Measurements from ENCODE around the gene PPP2R1B.

PPP2R1B gene

GRCh38 chr11:111693224-111693937 lies 72.8 kb downstream of the PPP2R1B start:
- no peak for DNase-seq (ENCODE audit: low spot score)

DNA sequence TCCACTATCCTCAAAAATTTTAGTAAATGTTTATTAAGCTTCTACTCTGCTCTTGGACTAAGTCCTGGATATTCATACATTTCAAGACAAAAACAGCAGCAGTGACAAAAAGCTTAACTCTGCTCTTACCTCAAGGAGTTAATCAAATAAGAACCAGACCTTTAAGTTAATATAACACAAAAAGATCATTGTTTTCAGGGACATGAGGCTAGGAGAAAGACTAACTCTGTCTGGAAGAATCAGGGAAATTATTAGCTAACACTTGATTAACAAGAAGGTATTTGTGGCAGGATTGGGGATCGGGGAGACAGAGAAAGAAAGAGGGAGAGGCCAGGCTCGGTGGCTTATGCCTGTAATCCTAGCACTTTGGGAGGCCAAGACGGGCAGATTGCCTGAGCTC lies 74.4 kb downstream of the PPP2R1B start:
- DNase-seq (ENCODE audit: low spot score) = no peak

- DNase-seq (ENCODE audit: low spot score) = no peak
Observed at GRCh38 chr11:111691176-111691575, 75.0 kb downstream of the PPP2R1B start.

GRCh38 chr11:111688013-111688412 lies 78.2 kb downstream of the PPP2R1B start:
- no peak for DNase-seq (ENCODE audit: low spot score)

DNA sequence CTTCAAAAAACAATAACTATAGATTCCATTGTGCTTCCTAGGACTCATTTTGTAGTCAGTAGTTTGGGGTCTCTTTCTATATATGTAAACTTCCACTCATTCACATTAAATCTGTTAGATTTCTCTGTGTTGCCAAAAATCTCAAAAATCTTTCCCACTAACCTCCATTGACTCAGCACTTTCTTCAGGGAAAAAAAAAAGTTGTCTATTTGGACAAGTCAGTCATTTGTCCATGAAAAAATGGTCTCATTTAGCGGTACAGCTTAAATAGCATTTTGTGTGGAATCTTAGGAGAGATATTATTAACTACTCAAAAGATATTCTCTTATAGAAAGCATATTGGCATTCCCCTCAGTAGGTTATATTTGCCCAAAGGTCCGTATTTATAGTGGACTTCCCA lies 81.9 kb downstream of the PPP2R1B start:
- DNase-seq (ENCODE audit: low spot score) = no peak

GRCh38 chr11:111683806-111684205 lies 82.4 kb downstream of the PPP2R1B start:
- no peak for DNase-seq (ENCODE audit: low spot score)

GRCh38 chr11:111680486-111681175 lies 85.6 kb downstream of the PPP2R1B start:
- DNase-seq (ENCODE audit: low spot score) = no peak
